KG1 (cell line): ENCODE data around the gene MMRN1.

Experiments used
- DNase-seq: peaks from one replicate; lab custom pipeline; 2025; lab: John Stamatoyannopoulos, UW

Gene MMRN1

DNA sequence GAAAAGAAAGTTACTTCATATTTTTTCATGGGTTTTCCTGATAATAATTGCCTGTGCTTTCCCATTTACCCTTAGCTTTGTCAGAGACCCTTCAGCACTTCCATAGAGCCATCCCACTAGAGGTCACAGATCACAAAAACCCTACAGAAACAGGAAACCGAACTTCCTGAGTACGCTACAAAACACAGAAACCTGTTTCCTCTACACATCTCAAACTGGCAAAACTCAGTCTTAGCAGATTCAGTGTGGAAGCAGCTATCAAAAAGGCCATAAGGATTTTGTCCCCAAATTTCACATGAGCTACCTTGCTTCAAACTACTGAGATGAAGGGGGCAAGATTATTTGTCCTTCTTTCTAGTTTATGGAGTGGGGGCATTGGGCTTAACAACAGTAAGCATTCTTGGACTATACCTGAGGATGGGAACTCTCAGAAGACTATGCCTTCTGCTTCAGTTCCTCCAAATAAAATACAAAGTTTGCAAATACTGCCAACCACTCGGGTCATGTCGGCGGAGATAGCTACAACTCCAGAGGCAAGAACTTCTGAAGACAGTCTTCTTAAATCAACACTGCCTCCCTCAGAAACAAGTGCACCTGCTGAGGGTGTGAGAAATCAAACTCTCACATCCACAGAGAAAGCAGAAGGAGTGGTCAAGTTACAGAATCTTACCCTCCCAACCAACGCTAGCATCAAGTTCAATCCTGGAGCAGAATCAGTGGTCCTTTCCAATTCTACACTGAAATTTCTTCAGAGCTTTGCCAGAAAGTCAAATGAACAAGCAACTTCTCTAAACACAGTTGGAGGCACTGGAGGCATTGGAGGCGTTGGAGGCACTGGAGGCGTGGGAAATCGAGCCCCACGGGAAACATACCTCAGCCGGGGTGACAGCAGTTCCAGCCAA, at the start of gene MMRN1:
TSS of gene MMRN1 (plus strand) at position 206 of the 902 bp plus-strand sequence. CDS start at position 324, 118 bp downstream.
- DNase-seq = peak; percentile 40

- DNase-seq = no peak
Observed at GRCh38 chr4:89847571-89848325, 46.9 kb upstream of the MMRN1 start.

DNA sequence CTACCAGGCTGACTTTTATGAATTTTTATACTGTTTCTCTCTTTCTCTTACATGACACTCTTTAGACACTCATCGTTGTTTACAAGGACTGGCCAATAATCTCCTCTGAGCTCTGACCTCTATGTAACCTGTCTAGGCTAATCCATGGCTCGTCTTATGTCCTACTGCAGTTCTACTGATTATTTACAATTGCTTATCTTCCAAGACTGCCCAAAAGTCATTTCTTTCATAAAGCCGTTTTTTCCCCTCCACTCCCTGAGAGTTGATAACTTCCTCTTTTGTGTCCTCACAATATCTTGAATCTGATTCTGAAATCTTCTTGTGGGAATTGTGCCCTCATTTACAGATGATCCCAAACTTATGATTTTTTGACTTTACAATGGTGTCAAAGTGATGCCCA, 39.4 kb upstream of the MMRN1 start:
- DNase-seq = no peak

GRCh38 chr4:89860971-89861370, 33.7 kb upstream of the MMRN1 start:
- no peak for DNase-seq

DNA sequence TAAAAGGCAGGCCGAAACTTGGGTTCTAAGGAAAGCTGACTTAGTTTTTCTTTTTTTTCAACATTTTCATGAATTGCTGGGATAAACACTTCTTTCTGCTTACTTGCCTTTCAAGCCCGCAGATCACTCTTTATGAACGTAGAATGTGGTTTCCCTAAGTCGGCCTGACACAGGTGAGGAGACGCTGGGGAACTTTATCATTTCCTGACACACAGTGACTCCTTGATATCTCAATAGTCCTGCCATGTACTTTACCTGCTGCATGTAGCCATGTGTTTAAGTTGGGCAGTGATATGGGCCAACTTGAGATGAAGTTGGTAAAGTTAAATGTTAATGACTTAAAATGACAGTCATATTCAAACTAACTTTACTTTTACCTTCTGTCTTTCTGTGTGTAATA, 31.1 kb upstream of the MMRN1 start:
- no peak for DNase-seq

DNA sequence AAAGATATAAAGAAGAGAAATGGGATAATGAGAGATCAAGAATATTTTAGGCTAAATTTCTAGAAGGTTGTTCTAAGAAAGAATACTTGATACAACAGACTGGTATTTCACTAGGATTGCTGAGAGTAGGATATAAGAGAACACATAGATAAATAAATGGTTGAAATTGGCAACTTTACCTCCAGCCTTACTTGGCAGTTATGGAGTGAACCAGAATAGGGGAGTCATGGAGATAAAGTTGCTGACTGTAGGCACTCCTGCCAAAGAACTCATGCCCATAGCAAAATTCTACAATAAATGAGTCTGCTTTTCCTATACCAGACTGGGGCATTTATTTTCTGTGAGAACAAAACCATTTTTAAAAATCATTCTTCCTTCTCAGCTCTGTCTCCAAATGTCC, 26.4 kb upstream of the MMRN1 start:
- DNase-seq = no peak

GRCh38 chr4:89868999-89869589, 25.6 kb upstream of the MMRN1 start:
- no peak for DNase-seq

- no peak for DNase-seq
Observed at GRCh38 chr4:89871211-89871610, 23.4 kb upstream of the MMRN1 start.

DNA sequence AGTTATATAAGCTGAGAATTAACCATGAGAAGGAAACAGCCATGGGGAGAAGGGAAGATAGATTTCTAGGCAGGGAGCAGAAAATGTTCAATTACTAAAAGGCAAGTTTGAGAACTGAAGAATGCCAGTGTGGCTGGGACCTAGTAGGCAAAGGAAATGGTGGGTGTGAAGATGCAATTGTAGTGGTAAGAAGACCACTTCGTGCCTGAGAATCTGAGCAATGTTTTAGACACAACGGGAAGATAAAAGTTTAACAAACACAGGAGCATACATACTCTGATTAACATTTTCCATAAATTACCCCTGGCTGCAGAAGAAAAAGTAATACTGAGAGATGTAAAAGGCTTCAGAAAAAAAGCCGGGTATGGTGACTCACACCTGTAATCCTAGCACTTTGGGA, 18.1 kb upstream of the MMRN1 start:
- DNase-seq = no peak

GRCh38 chr4:89878611-89879010, 16.0 kb upstream of the MMRN1 start:
- DNase-seq = no peak

DNA sequence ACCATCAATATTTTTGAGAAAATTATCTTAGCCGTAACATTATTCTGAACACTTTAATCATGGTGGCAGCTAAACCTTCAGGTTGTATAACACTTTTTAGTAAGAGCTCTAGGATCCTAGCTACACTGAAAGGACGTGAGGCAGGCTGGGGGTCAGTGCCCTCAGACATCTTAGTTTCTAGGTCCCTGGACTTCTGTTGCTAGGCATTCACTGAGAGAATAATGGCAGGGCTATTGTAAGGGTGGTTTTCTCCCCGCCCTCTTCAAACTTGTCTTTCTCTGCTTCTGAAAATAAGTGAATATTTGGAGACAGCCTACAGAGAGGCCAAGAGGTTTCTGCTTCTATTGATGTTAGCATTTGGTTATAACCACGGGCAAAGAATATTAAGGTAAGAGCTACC, 15.4 kb upstream of the MMRN1 start:
- DNase-seq = no peak

DNA sequence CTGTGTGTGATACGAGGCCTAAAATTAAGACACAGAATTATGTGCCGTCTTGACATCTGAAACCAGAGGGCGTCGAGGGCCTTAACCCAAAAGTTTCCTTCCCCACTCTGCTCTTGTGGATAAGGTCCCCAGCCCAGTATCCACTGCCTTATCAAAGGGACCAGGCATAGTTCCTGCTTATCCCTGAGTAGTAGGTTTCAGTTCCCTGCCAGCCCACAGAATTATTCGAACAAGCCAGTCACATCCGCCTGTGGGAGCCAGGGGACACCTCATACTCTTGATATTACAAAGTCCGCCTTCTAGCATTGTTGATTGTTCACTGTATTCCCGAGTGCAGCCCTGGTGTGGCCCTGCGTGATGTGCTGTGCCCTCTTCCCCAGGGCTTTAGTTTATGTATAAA, 5.4 kb upstream of the MMRN1 start:
- DNase-seq = no peak

GRCh38 chr4:89897867-89898266, 3.2 kb downstream of the MMRN1 start:
- DNase-seq = no peak

- DNase-seq = peak; percentile 43
Observed at GRCh38 chr4:89898304-89898716, 3.7 kb downstream of the MMRN1 start.

DNA sequence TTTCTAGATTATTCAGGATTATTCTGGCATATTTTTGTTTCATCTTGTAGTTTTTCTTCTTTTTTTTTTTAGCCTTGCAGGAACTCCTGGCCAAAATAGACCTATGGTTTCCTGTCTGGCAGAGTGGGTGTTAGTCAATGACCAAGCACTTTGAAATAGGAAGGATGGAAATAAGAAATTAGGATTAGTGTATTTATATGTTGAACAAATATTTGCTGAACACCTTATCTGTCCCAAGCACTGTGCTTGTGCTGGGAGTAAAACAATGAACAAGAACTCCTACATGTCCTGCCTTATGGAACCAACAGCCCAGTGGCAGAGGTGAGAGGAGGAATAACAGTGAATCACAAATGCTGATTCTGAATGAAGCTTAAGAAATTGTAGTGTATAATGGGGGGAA, 4.5 kb downstream of the MMRN1 start:
- no peak for DNase-seq

GRCh38 chr4:89899854-89900253, 5.2 kb downstream of the MMRN1 start:
- DNase-seq = no peak

- DNase-seq = peak; percentile 16
Observed at GRCh38 chr4:89901808-89902431, 7.3 kb downstream of the MMRN1 start.

- no peak for DNase-seq
Observed at GRCh38 chr4:89904524-89904923, 9.9 kb downstream of the MMRN1 start.

GRCh38 chr4:89906316-89906715, 11.7 kb downstream of the MMRN1 start:
- no peak for DNase-seq

DNA sequence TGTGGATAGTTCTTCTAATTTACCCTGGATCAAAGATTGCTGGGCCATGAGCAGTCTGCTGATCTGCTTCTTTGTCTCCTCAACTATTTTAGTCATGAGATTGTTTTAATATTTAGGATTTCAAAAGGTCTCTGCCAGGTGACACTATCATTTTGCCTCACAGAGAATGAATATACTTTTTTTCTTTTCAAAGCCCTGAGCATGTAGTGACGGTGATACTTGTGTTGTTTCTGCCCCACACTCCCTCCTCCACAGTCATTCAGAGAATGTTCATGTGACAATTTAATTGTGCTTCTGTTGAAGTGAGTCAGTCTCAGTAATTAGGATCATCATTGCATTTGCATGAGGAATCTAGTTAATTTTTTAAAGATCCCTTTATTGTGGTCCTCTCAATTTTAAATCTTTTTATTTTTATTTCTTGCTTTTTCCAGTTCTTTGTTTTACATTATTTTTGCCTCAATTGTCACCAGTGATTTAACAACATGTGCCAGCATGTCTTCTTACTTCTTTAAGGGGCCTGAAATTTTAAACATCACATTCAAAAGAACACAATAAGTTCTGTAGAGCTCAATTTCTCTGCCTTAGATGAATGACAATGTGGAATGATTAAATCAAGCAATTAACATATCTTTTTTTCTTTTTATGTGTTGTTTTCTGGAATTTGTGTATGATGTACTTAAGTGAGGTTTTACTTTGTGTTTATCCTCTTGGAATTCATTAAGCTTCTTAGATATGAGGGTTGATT, 12.3 kb downstream of the MMRN1 start:
- no peak for DNase-seq

DNA sequence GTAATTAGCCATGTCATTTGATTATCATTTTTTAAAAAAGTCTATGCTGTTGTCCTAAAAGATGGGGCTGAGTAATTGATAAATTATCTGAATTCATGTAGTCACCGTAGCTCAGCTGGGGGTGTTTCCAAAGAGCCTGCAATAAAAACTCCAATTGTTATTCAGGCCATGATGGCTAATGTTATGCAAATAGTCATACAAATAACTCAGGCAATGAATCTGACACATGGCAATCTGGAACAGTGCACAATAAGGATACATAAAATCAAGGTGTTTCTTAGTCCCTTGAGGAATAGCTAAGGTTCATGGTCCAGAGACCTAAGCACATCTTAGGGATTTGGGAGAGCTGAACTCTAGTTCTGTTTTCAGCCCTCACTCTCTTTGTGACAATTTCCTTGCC, 15.2 kb downstream of the MMRN1 start:
- no peak for DNase-seq

- DNase-seq = no peak
Observed at GRCh38 chr4:89913623-89914022, 19.0 kb downstream of the MMRN1 start.
